Mucosa of rectum (tissue), 2 donors: ENCODE data around the gene ERCC8.

Experiments used
- H3K27ac ChIP-seq, 2 donors: one replicate each; pipeline ENCODE4 v1.7.0; 2013; ENCODE audit warnings: inconsistent platforms in 2 of 2, low read depth in 2 of 2, low read length in 2 of 2
- H3K27me3 ChIP-seq, 2 donors: one replicate each; pipeline ENCODE4 v1.7.0; 2013; ENCODE audit warnings: low read length in 2 of 2; ENCODE audit not compliant: control insufficient read depth in 2 of 2, insufficient read depth in 2 of 2
- H3K36me3 ChIP-seq, 2 donors: one replicate each; pipeline ENCODE4 v1.7.0; 2013; ENCODE audit warnings: low read length in 2 of 2; ENCODE audit not compliant: control insufficient read depth in 2 of 2, insufficient read depth in 2 of 2
- H3K4me1 ChIP-seq, 2 donors: one replicate each; pipeline ENCODE4 v1.7.0; 2013; ENCODE audit warnings: low read length in 2 of 2, mild to moderate bottlenecking in 1 of 2; ENCODE audit not compliant: control insufficient read depth in 2 of 2, insufficient read depth in 2 of 2
- H3K4me3 ChIP-seq, 2 donors: one replicate each; pipeline ENCODE4 v1.7.0; 2013; ENCODE audit warnings: low read length in 2 of 2
- H3K9ac ChIP-seq, 2 donors: one replicate each; pipeline ENCODE4 v1.7.0; 2013; ENCODE audit warnings: low read length in 2 of 2, low read depth in 1 of 2, mild to moderate bottlenecking in 1 of 2
- H3K9me3 ChIP-seq, 2 donors: one replicate each; pipeline ENCODE4 v1.7.0; 2013; ENCODE audit warnings: low read length in 2 of 2; ENCODE audit not compliant: control insufficient read depth in 2 of 2
- donor health status: healthy.
- donor health status: Normal muscosa, but diverticular disease.

The ERCC8 gene

GRCh38 chr5:60927450-60927849 is 17.4 kb downstream of the ERCC8 start:
- H3K4me3 ChIP-seq = no peak overlapping the region
- no peak overlapping the region for H3K9ac ChIP-seq
- no peaks in the 10 kb centered on the region for H3K4me1 ChIP-seq
- H3K9me3 ChIP-seq = no peaks in the 10 kb centered on the region
- H3K27ac ChIP-seq = no peak overlapping the region
- H3K36me3 ChIP-seq = peaks cover 4 to 8% of the 10 kb centered on the region in 2 donors
- H3K27me3 ChIP-seq = no peaks in the 10 kb centered on the region

- Histone ChIP-seq H3K9ac (no peak overlapping the region), H3K4me1 (no peaks in the 10 kb centered on the region), H3K27ac (no peak overlapping the region), H3K27me3 (no peaks in the 10 kb centered on the region), H3K9me3 (no peaks in the 10 kb centered on the region), H3K4me3 (no peak overlapping the region), H3K36me3 (peaks cover 9 to 12% of the 10 kb centered on the region in 2 donors)
Measured at GRCh38 chr5:60918466-60918865, 26.4 kb downstream of the ERCC8 start.

- H3K4me3 ChIP-seq = no peak overlapping the region
- no peaks in the 10 kb centered on the region for H3K9me3 ChIP-seq
- H3K4me1 ChIP-seq = no peaks in the 10 kb centered on the region
- peaks cover 9 to 12% of the 10 kb centered on the region in 2 donors for H3K36me3 ChIP-seq
- no peak overlapping the region for H3K27ac ChIP-seq
- no peaks in the 10 kb centered on the region for H3K27me3 ChIP-seq
- no peak overlapping the region for H3K9ac ChIP-seq
Measured at GRCh38 chr5:60916646-60917045, 28.2 kb downstream of the ERCC8 start.

DNA sequence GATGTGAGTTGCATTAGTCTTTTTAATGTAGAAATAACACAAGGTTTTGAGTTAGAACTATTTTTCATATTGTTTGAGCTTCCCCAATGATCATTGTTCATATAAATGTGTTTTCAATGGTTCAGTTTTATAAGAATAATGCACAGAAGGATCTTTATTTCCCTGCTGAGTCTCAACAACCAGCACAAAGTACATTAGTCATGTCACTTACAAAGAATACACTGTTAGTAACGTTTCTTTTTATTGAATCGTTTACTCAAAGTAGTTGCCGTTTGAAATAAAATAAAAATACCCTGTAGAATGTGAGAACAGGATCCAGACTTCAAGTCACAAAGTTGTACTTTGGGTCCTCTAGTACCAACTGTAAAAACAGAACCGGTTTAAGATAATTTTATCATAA is 41.5 kb downstream of the ERCC8 start:
- no peak overlapping the region for H3K9ac ChIP-seq
- no peaks in the 10 kb centered on the region for H3K27me3 ChIP-seq
- no peaks in the 10 kb centered on the region for H3K4me1 ChIP-seq
- H3K9me3 ChIP-seq = no peaks in the 10 kb centered on the region
- no peak overlapping the region for H3K27ac ChIP-seq
- no peaks in the 10 kb centered on the region for H3K36me3 ChIP-seq
- no peak overlapping the region for H3K4me3 ChIP-seq

GRCh38 chr5:60896991-60897390 is 47.9 kb downstream of the ERCC8 start:
- Histone ChIP-seq H3K4me1 (no peaks in the 10 kb centered on the region), H3K27me3 (no peaks in the 10 kb centered on the region), H3K9ac (no peak overlapping the region), H3K4me3 (no peak overlapping the region), H3K36me3 (peaks cover 9 to 10% of the 10 kb centered on the region in 2 donors), H3K9me3 (no peaks in the 10 kb centered on the region), H3K27ac (no peak overlapping the region)

GRCh38 chr5:60893521-60893920 is 51.3 kb downstream of the ERCC8 start:
- Histone ChIP-seq H3K4me1 (no peaks in the 10 kb centered on the region), H3K9me3 (no peaks in the 10 kb centered on the region), H3K27me3 (no peaks in the 10 kb centered on the region), H3K36me3 (peaks cover 9 to 10% of the 10 kb centered on the region in 2 donors), H3K27ac (no peak overlapping the region), H3K9ac (no peak overlapping the region), H3K4me3 (no peak overlapping the region)

GRCh38 chr5:60891667-60892066 is 53.2 kb downstream of the ERCC8 start:
- Histone ChIP-seq H3K4me3 (no peak overlapping the region), H3K9ac (no peak overlapping the region), H3K36me3 (peaks cover 2 to 10% of the 10 kb centered on the region in 2 donors)

GRCh38 chr5:60888359-60889061 is 56.4 kb downstream of the ERCC8 start:
- Histone ChIP-seq H3K36me3 (peaks cover 2 to 8% of the 10 kb centered on the region in 2 donors), H3K9ac (no peak overlapping the region), H3K4me3 (no peak overlapping the region), H3K27me3 (no peaks in the 10 kb centered on the region), H3K4me1 (no peaks in the 10 kb centered on the region), H3K27ac (no peak overlapping the region), H3K9me3 (no peaks in the 10 kb centered on the region)

More at GRCh38 chr5:60891667-60892066, 53.2 kb downstream of the ERCC8 start:
- no peaks in the 10 kb centered on the region for H3K9me3 ChIP-seq
- H3K27me3 ChIP-seq = no peaks in the 10 kb centered on the region
- H3K27ac ChIP-seq = no peak overlapping the region
- no peaks in the 10 kb centered on the region for H3K4me1 ChIP-seq

- Histone ChIP-seq H3K27ac (no peak overlapping the region), H3K9me3 (no peaks in the 10 kb centered on the region), H3K4me1 (no peaks in the 10 kb centered on the region), H3K36me3 (peaks cover 0 to 3% of the 10 kb centered on the region in 2 donors), H3K9ac (no peak overlapping the region), H3K27me3 (no peaks in the 10 kb centered on the region), H3K4me3 (no peak overlapping the region)
Measured at GRCh38 chr5:60887746-60888145, 57.1 kb downstream of the ERCC8 start.

DNA sequence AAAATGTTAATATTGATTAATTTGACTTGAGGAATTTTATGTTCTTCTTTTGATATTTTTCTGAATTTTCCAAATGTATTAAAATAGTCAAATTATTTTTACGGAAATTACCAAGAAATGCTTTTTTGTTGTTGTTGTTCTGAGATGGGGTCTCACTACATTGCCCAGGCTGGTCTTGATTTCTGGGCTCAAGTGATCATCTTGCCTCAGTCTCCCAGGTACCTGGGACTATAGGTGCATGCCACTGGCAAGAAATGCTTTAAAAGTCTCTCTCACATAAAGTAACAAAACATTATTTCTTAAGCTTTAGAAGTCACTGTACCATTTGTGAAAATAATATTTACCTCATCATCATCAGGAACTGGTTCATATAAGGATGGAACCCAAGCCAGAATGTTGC is 57.8 kb downstream of the ERCC8 start:
- Histone ChIP-seq H3K27ac (no peak overlapping the region), H3K4me3 (no peak overlapping the region), H3K27me3 (no peaks in the 10 kb centered on the region), H3K9me3 (no peaks in the 10 kb centered on the region), H3K36me3 (no peaks in the 10 kb centered on the region), H3K9ac (no peak overlapping the region), H3K4me1 (no peaks in the 10 kb centered on the region)
